ENCODE measurements around the gene ZBTB17. TPM values are rescaled to one million over a fixed set of nuclear protein-coding genes. Genes with fewer than 3 reads are reported as not detected.

Gene ZBTB17
- 12.1 to 14.9 TPM (median 13.1 TPM) in 5 replicates for total RNA-seq (2022; extraction: Qiagen RNA extraction; ENCODE audit: low read depth)

GRCh38 chr1:15975805-15976680 lies at the start of gene ZBTB17:
TSS of gene ZBTB17 (minus strand) at chr1:15976101. CDS start at chr1:15948495, 27,606 bp downstream.

DNA sequence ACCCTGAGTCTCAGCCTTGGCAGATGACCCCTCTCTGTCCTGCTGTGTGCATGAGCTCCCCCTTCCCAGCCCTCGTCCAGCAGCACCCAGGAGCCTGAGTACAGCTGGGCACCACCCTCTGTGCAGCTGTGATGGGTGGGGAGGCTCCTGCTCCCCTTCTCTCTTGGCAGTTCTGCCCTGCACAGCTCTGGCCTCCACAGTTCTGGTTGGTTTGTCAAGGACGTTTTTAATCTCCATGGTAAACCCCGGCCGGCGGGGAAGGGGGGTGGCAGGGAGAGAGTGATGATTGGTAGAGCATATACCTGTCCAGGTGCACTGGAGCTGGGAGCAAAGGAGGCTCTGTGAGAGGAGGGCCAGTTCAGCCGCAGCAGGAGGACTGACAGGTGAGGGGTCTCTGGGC lies 45.8 kb upstream of the ZBTB17 start, which contains the start of gene CLCNKA:
Gene CLCNKA, plus strand, starts transcription at position 356 of the 400 bp plus-strand sequence. CDS start 584 bp downstream, outside the sequence.

GRCh38 chr1:16017461-16018303 lies 41.8 kb upstream of the ZBTB17 start, which contains the start of gene HSPB7:
TSS of gene HSPB7 (minus strand) at chr1:16018043. CDS start at chr1:16017963, 80 bp downstream.

Other genes starting within 250 kb of the ZBTB17 start
- 0.20 to 0.45 TPM (median 0.35 TPM) in 5 replicates for gene SLC25A34, start 239.8 kb downstream of the ZBTB17 start, total RNA-seq (2022; extraction: Qiagen RNA extraction; ENCODE audit: low read depth)
- not detected in 5 replicates for gene TMEM82, start 233.6 kb downstream of the ZBTB17 start, total RNA-seq (2022; extraction: Qiagen RNA extraction; ENCODE audit: low read depth)
- 20.9 to 28.0 TPM (median 23.6 TPM) in 5 replicates for gene FBLIM1, start 217.3 kb downstream of the ZBTB17 start, total RNA-seq (2022; extraction: Qiagen RNA extraction; ENCODE audit: low read depth)
- gene UQCRHL, start 168.5 kb downstream of the ZBTB17 start, total RNA-seq (2022; extraction: Qiagen RNA extraction; ENCODE audit: low read depth), result 6.7 to 9.8 TPM (median 7.3 TPM) in 5 replicates
- 37.9 to 39.8 TPM (median 39.2 TPM) in 5 replicates for gene SPEN, start 128.4 kb downstream of the ZBTB17 start, total RNA-seq (2022; extraction: Qiagen RNA extraction; ENCODE audit: low read depth)
- 0.02 TPM in 1 of 5 replicates, not detected in the others for gene SRARP, start 28.1 kb upstream of the ZBTB17 start, total RNA-seq (2022; extraction: Qiagen RNA extraction; ENCODE audit: low read depth)
- gene HSPB7, start 41.9 kb upstream of the ZBTB17 start, total RNA-seq (2022; extraction: Qiagen RNA extraction; ENCODE audit: low read depth), result not detected in 5 replicates
- gene CLCNKA, start 45.9 kb upstream of the ZBTB17 start, total RNA-seq (2022; extraction: Qiagen RNA extraction; ENCODE audit: low read depth), result 0.06 to 0.13 TPM (median 0.07 TPM) in 3 of 5 replicates, not detected in the others
- gene CLCNKB, start 67.7 kb upstream of the ZBTB17 start, total RNA-seq (2022; extraction: Qiagen RNA extraction; ENCODE audit: low read depth), result 0.03 to 0.09 TPM in 2 of 5 replicates, not detected in the others
- gene FAM131C, start 97.5 kb upstream of the ZBTB17 start, total RNA-seq (2022; extraction: Qiagen RNA extraction; ENCODE audit: low read depth), result 10.7 to 19.4 TPM (median 16.5 TPM) in 5 replicates
- 104 to 139 TPM (median 130 TPM) in 5 replicates for gene EPHA2, start 180.0 kb upstream of the ZBTB17 start, total RNA-seq (2022; extraction: Qiagen RNA extraction; ENCODE audit: low read depth)
- gene ARHGEF19, start 236.6 kb upstream of the ZBTB17 start, total RNA-seq (2022; extraction: Qiagen RNA extraction; ENCODE audit: low read depth), result 5.7 to 7.8 TPM (median 6.4 TPM) in 5 replicates